Measurements from ENCODE around the gene C10orf62.

DNA sequence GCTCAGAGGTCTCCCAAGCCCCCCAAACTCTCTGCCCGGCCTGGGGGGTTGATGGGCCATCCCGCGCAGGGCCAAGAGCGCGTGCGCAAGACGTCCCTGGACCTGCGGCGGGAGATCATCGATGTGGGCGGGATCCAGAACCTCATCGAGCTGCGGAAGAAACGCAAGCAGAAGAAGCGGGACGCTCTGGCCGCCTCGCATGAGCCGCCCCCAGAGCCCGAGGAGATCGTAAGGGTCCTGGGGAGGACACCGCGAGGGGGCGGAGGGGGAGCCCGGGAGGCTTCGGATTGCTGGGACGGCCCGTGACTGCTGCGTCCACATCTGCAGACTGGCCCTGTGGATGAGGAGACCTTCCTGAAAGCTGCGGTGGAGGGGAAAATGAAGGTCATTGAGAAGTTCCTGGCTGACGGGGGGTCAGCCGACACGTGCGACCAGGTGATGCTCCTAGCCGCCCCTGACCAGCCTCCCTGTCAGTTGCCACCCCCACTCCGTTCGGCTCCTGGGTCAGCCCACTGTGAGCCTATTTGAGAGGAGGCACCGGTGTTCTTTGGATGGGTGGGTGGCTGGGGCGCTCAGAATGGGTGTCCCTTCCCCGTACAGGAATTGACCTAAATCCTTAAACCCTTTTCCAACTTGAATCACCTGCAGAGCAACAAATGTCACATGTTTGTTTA is 11.2 kb upstream of the C10orf62 start:
- TF ChIP-seq CHD1 (IDR thresholded peaks at IDR 0.05; ENCODE audit: low read depth, low read length) (no peak), BHLHE40 (IDR thresholded peaks at IDR 0.05; ENCODE audit: borderline replicate concordance in 1 of 2, low read depth in 2 of 2, low read length in 1 of 2) (no peak; a peak in 1 of 4 replicates), TAF1 (IDR thresholded peaks at IDR 0.05; ENCODE audit: borderline replicate concordance, low read depth, low read length) (no peak), SMC3 (IDR thresholded peaks at IDR 0.05; ENCODE audit: borderline replicate concordance, low read length) (no peak), RAD21 (IDR thresholded peaks at IDR 0.05; ENCODE audit: insufficient read depth, low read depth, low read length) (no peak), SREBF1 (IDR thresholded peaks at IDR 0.05; ENCODE audit: low read length) (no peak)
- TF ChIP-seq, protein P1, sequence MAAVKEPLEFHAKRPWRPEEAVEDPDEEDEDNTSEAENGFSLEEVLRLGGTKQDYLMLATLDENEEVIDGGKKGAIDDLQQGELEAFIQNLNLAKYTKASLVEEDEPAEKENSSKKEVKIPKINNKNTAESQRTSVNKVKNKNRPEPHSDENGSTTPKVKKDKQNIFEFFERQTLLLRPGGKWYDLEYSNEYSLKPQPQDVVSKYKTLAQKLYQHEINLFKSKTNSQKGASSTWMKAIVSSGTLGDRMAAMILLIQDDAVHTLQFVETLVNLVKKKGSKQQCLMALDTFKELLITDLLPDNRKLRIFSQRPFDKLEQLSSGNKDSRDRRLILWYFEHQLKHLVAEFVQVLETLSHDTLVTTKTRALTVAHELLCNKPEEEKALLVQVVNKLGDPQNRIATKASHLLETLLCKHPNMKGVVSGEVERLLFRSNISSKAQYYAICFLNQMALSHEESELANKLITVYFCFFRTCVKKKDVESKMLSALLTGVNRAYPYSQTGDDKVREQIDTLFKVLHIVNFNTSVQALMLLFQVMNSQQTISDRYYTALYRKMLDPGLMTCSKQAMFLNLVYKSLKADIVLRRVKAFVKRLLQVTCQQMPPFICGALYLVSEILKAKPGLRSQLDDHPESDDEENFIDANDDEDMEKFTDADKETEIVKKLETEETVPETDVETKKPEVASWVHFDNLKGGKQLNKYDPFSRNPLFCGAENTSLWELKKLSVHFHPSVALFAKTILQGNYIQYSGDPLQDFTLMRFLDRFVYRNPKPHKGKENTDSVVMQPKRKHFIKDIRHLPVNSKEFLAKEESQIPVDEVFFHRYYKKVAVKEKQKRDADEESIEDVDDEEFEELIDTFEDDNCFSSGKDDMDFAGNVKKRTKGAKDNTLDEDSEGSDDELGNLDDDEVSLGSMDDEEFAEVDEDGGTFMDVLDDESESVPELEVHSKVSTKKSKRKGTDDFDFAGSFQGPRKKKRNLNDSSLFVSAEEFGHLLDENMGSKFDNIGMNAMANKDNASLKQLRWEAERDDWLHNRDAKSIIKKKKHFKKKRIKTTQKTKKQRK (IDR thresholded peaks at IDR 0.05; ENCODE audit: low read depth, low read length): no peak
- TF ChIP-seq, protein P2, sequence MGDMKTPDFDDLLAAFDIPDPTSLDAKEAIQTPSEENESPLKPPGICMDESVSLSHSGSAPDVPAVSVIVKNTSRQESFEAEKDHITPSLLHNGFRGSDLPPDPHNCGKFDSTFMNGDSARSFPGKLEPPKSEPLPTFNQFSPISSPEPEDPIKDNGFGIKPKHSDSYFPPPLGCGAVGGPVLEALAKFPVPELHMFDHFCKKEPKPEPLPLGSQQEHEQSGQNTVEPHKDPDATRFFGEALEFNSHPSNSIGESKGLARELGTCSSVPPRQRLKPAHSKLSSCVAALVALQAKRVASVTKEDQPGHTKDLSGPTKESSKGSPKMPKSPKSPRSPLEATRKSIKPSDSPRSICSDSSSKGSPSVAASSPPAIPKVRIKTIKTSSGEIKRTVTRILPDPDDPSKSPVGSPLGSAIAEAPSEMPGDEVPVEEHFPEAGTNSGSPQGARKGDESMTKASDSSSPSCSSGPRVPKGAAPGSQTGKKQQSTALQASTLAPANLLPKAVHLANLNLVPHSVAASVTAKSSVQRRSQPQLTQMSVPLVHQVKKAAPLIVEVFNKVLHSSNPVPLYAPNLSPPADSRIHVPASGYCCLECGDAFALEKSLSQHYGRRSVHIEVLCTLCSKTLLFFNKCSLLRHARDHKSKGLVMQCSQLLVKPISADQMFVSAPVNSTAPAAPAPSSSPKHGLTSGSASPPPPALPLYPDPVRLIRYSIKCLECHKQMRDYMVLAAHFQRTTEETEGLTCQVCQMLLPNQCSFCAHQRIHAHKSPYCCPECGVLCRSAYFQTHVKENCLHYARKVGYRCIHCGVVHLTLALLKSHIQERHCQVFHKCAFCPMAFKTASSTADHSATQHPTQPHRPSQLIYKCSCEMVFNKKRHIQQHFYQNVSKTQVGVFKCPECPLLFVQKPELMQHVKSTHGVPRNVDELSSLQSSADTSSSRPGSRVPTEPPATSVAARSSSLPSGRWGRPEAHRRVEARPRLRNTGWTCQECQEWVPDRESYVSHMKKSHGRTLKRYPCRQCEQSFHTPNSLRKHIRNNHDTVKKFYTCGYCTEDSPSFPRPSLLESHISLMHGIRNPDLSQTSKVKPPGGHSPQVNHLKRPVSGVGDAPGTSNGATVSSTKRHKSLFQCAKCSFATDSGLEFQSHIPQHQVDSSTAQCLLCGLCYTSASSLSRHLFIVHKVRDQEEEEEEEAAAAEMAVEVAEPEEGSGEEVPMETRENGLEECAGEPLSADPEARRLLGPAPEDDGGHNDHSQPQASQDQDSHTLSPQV (IDR thresholded peaks at IDR 0.05): no peak
